CD14-positive monocyte (primary cell): Measurements from ENCODE around the gene EPHA6. TPM values are rescaled to one million over a fixed set of nuclear protein-coding genes. Genes with fewer than 3 reads are reported as not detected.

Source experiments
- DNase-seq, 3 donors: peaks; one replicate each; pipeline ENCODE4 v3.0.0-alpha.2; 2011 to 2022
- H2AFZ ChIP-seq: 2 replicates; pipeline ENCODE4 v1.6.0; 2012; ENCODE audit warnings: mild to moderate bottlenecking, low read depth, low read length, inconsistent platforms; ENCODE audit not compliant: insufficient read depth, poor library complexity, severe bottlenecking
- H3K27ac ChIP-seq, 2 donors: 1 replicate in 1 of 2; 2 replicates in 1 of 2; pipeline ENCODE4 v1.5.1; 2012 to 2013; ENCODE audit warnings: low read length in 2 of 2, control low read depth in 1 of 2, inconsistent platforms in 1 of 2, low read depth in 1 of 2, mild to moderate bottlenecking in 1 of 2
- H3K27me3 ChIP-seq, 2 donors: one replicate each; pipeline versions ENCODE4 v1.6.0 to v1.6.1; 2011 to 2013; ENCODE audit warnings: low read length in 2 of 2; ENCODE audit not compliant: control insufficient read depth in 2 of 2, insufficient read depth in 2 of 2
- H3K36me3 ChIP-seq, 2 donors: replicated peaks in 1 of 2; 1 replicate in 1 of 2; 2 replicates in 1 of 2; pipeline versions ENCODE4 v1.5.1 to v1.6.1; 2012 to 2013; ENCODE audit warnings: low read length in 2 of 2, control low read depth in 1 of 2, inconsistent platforms in 1 of 2, mild to moderate bottlenecking in 1 of 2; ENCODE audit not compliant: insufficient read depth in 2 of 2, control insufficient read depth in 1 of 2
- H3K4me1 ChIP-seq, 2 donors: 1 replicate in 1 of 2; 2 replicates in 1 of 2; pipeline versions ENCODE4 v1.5.1 to v1.6.1; 2012 to 2013; ENCODE audit warnings: low read length in 2 of 2, control low read depth in 1 of 2, inconsistent platforms in 1 of 2, mild to moderate bottlenecking in 1 of 2, moderate library complexity in 1 of 2; ENCODE audit not compliant: insufficient read depth in 2 of 2, control insufficient read depth in 1 of 2
- H3K4me2 ChIP-seq: replicated peaks from 2 replicates; pipeline ENCODE3; 2012; ENCODE audit warnings: low read length, moderate library complexity, mild to moderate bottlenecking; ENCODE audit not compliant: poor library complexity, severe bottlenecking; ENCODE audit errors: extremely low read depth
- H3K4me3 ChIP-seq, 3 experiments: fragments of 200-600 bp in 1 of 3; sonication (generic) in 1 of 3; replicated peaks in 1 of 3; 1 replicate in 2 of 3; 2 replicates in 1 of 3; pipeline ENCODE4 v1.5.1; 2011 to 2013; ENCODE audit warnings: low read length in 3 of 3, mild to moderate bottlenecking in 3 of 3, control low read depth in 2 of 3, low read depth in 2 of 3, inconsistent platforms in 1 of 3, moderate library complexity in 1 of 3
- H3K79me2 ChIP-seq: 2 replicates; pipeline ENCODE4 v1.6.0; 2012; ENCODE audit warnings: mild to moderate bottlenecking, control low read depth, inconsistent platforms, low read length, moderate library complexity; ENCODE audit not compliant: insufficient read depth
- H3K9ac ChIP-seq: 2 replicates; pipeline ENCODE4 v1.6.0; 2017; ENCODE audit warnings: low read length, mild to moderate bottlenecking; ENCODE audit not compliant: insufficient read depth, poor library complexity, severe bottlenecking
- H3K9me3 ChIP-seq, 2 donors: replicated peaks in 1 of 2; 1 replicate in 1 of 2; 2 replicates in 1 of 2; pipeline versions ENCODE4 v1.5.1 to v1.6.1; 2012 to 2013; ENCODE audit warnings: low read length in 2 of 2, control low read depth in 1 of 2; ENCODE audit not compliant: control insufficient read depth in 1 of 2, insufficient read depth in 1 of 2
- H4K20me1 ChIP-seq: 2 replicates; pipeline ENCODE4 v1.6.0; 2012; ENCODE audit warnings: mild to moderate bottlenecking, low read length, control low read depth, moderate library complexity; ENCODE audit not compliant: insufficient read depth
- H3K27ac Mint-ChIP-seq, 7 donors: one replicate each; pipeline ENCODE4 v1.8.0; 2020; ENCODE audit warnings: mild to moderate bottlenecking in 7 of 7, mixed read lengths in 7 of 7, moderate library complexity in 6 of 7, inconsistent platforms in 2 of 7
- H3K27me3 Mint-ChIP-seq, 3 donors: one replicate each; pipeline ENCODE4 v1.8.0; 2021 to 2022; ENCODE audit warnings: low read depth in 3 of 3, mild to moderate bottlenecking in 3 of 3, mixed read lengths in 3 of 3, moderate library complexity in 3 of 3, inconsistent platforms in 1 of 3
- H3K36me3 Mint-ChIP-seq, 2 donors: one replicate each; pipeline ENCODE4 v1.8.0; 2020; ENCODE audit warnings: mixed read lengths in 2 of 2, inconsistent platforms in 1 of 2, mild to moderate bottlenecking in 1 of 2
- H3K4me1 Mint-ChIP-seq: one replicate; pipeline ENCODE4 v1.8.0; 2020; ENCODE audit warnings: mild to moderate bottlenecking, mixed read lengths
- H3K4me3 Mint-ChIP-seq, 2 donors: one replicate each; pipeline ENCODE4 v1.8.0; 2020; ENCODE audit warnings: mild to moderate bottlenecking in 2 of 2, mixed read lengths in 2 of 2, moderate library complexity in 1 of 2
- H3K9me3 Mint-ChIP-seq, 7 donors: one replicate each; pipeline ENCODE4 v1.8.0; 2020 to 2022; ENCODE audit warnings: mixed read lengths in 7 of 7, mild to moderate bottlenecking in 6 of 7, moderate library complexity in 6 of 7, inconsistent platforms in 2 of 7
- CTCF ChIP-seq: fragments of 200-600 bp; IDR thresholded peaks from one replicate; pipeline ENCODE4 v1.8.0; 2022; ENCODE audit warnings: antibody characterized with exemption, mild to moderate bottlenecking
- WGBS: methylation state at CpG from one replicate; pipeline ENCODE4 v1.1.5; 2013; ENCODE audit warnings: missing lambda C conversion rate; ENCODE audit not compliant: insufficient coverage; 5-methylcytosine and 5-hydroxymethylcytosine counted together
- intact Hi-C, 2 donors: fragments of 100-400 bp; cut with micrococcal nuclease; formaldehyde crosslinking; loops; one replicate each; pipeline versions ENCODE4 v1.15.0 to v1.15.1; 2023
- polyA plus RNA-seq, 3 donors: library from polyadenylated mRNA; depleted of rRNA in 1 of 3; unstranded in 2 of 3; stranded (reverse) in 1 of 3; fragments of 300-500 nt in 2 of 3; fragments of >200 nt in 1 of 3; fragmentation: Illumina TruSeq in 2 of 3; gene quantifications; 1 replicate in 2 of 3; 2 replicates in 1 of 3; pipeline ENCODE4 v1.2.3, GENCODE V29; 2012 to 2021

EPHA6 gene
- polyA plus RNA-seq, 3 donors: not detected

GRCh38 chr3:97076673-97077072 lies 262.3 kb downstream of the EPHA6 start:
- no peaks in the 10 kb centered on the region for H3K4me1 Mint-ChIP-seq
- no peak for DNase-seq
- Histone ChIP-seq H3K27ac (no peak overlapping the region), H3K4me3 (no peak overlapping the region), H3K27me3 (no peaks in the 10 kb centered on the region), H4K20me1 (no peaks in the 10 kb centered on the region), H3K36me3 (no peaks in the 10 kb centered on the region), H3K79me2 (no peaks in the 10 kb centered on the region), H3K4me2 (no peak overlapping the region), H3K9me3 (no peaks in the 10 kb centered on the region), H2AFZ (no peak overlapping the region), H3K4me1 (no peaks in the 10 kb centered on the region), H3K9ac (no peak overlapping the region)
- no peak for TF ChIP-seq CTCF
- H3K9me3 Mint-ChIP-seq: peaks cover 0 to 4% (median 2%) of the 10 kb centered on the region in 7 donors
- no peaks in the 10 kb centered on the region for H3K27me3 Mint-ChIP-seq
- no CpG with 5 or more reads among the region's 2 CpGs for WGBS
- H3K36me3 Mint-ChIP-seq: no peaks in the 10 kb centered on the region
- H3K4me3 Mint-ChIP-seq: no peak overlapping the region
- H3K27ac Mint-ChIP-seq: no peak overlapping the region
- intact Hi-C loops: no loop called here

DNA sequence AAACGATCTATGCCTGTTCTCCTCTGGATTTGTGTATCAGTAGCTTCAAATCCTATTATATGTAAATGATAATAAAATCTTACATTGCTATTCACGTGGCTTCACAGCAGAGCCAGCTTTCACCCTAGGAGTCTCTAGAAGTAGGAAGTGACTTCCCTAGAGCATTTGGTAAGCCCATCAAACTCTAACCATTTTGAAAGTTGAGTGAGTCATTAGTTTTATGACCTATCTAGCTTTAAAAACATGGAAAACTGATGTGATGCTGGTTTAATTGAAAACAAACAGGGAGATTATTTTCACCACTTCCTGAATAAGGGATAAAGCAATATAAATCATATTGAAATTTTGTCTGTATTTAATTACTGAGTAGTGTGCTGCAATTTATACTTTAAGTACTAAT lies 275.2 kb downstream of the EPHA6 start:
- Mint-ChIP-seq H3K9me3 (peaks cover 0 to 4% (median 1%) of the 10 kb centered on the region in 7 donors), H3K36me3 (no peaks in the 10 kb centered on the region), H3K27me3 (no peaks in the 10 kb centered on the region), H3K27ac (no peak overlapping the region), H3K4me1 (no peaks in the 10 kb centered on the region), H3K4me3 (no peak overlapping the region)
- Histone ChIP-seq H3K79me2 (no peaks in the 10 kb centered on the region), H3K27me3 (no peaks in the 10 kb centered on the region), H3K4me3 (no peak overlapping the region), H3K9ac (no peak overlapping the region), H3K4me2 (no peak overlapping the region), H2AFZ (no peak overlapping the region), H3K4me1 (no peaks in the 10 kb centered on the region), H3K27ac (no peak overlapping the region), H4K20me1 (no peaks in the 10 kb centered on the region), H3K9me3 (no peaks in the 10 kb centered on the region), H3K36me3 (no peaks in the 10 kb centered on the region)
- TF ChIP-seq CTCF: no peak
- intact Hi-C loops: no loop called here
- no peak for DNase-seq
- no CpG with 5 or more reads among the region's 2 CpGs for WGBS
